ENCODE results near the gene UGT1A8. TPM values are rescaled to one million over a fixed set of nuclear protein-coding genes. Genes with fewer than 3 reads are reported as not detected.

UGT1A8 gene
- total RNA-seq, 1 donor = not detected

Other genes starting within 250 kb of the UGT1A8 start
- 6.7 TPM for gene USP40, start 50.9 kb upstream of the UGT1A8 start, total RNA-seq
- gene UGT1A10, start 18.8 kb downstream of the UGT1A8 start, total RNA-seq = not detected
- not detected for gene UGT1A9, start 54.3 kb downstream of the UGT1A8 start, total RNA-seq
- gene UGT1A7, start 64.3 kb downstream of the UGT1A8 start, total RNA-seq = not detected
- not detected for gene UGT1A6, start 75.3 kb downstream of the UGT1A8 start, total RNA-seq
- gene UGT1A5, start 95.3 kb downstream of the UGT1A8 start, total RNA-seq = not detected
- gene UGT1A4, start 101.1 kb downstream of the UGT1A8 start, total RNA-seq = not detected
- not detected for gene UGT1A3, start 111.4 kb downstream of the UGT1A8 start, total RNA-seq
- gene UGT1A1, start 142.6 kb downstream of the UGT1A8 start, total RNA-seq = not detected
- not detected for gene MROH2A, start 160.7 kb downstream of the UGT1A8 start, total RNA-seq
- 0.31 TPM for gene HJURP, start 236.9 kb downstream of the UGT1A8 start, total RNA-seq